ENCODE measurements around the gene DOK6.

- TF ChIP-seq EZH2 (IDR thresholded peaks at IDR 0.05; ENCODE audit: borderline replicate concordance, insufficient read depth, low read depth, low read length, poor library complexity, severe bottlenecking) (no peak), CTCF (IDR thresholded peaks at IDR 0.05) (no peak)
These were observed 138.7 kb downstream of the DOK6 start for GRCh38 chr18:69539404-69539803.

All from B cell (primary cell).